ENCODE results near the gene SFI1. TPM values are rescaled to one million over a fixed set of nuclear protein-coding genes. Genes with fewer than 3 reads are reported as not detected.

Gene SFI1
- total and polyA plus RNA-seq, 2 of the 8 experiments (the other 6 are each of a cell fraction or from before 2014, with no cell fraction given) = 10.4 to 30.1 TPM

GRCh38 chr22:31497148-31497938 is 1.0 kb downstream of the SFI1 start (continued):
- TF ChIP-seq RNF2 (IDR thresholded peaks at IDR 0.05; ENCODE audit: borderline replicate concordance, low read depth, low read length, missing control alignments, poor library complexity, severe bottlenecking) = no peak
- TF ChIP-seq CREB1 (IDR thresholded peaks at IDR 0.05) = no peak
- TF ChIP-seq FOSL1 (IDR thresholded peaks at IDR 0.05; ENCODE audit: insufficient read depth, low read depth, low read length) = no peak
- TF ChIP-seq CHD1 (IDR thresholded peaks at IDR 0.05; ENCODE audit: low read depth, low read length) = no peak
- no peak for TF ChIP-seq MAFK (IDR thresholded peaks at IDR 0.05; ENCODE audit: low read depth, low read length)
- no peak for TF ChIP-seq ATF3 (IDR thresholded peaks at IDR 0.05; ENCODE audit: insufficient read depth, low read depth, low read length)
- TF ChIP-seq ZNF274 (IDR thresholded peaks at IDR 0.05; ENCODE audit: borderline replicate concordance, extremely low read depth, low read length) = no peak
- no peak for TF ChIP-seq ASH2L (IDR thresholded peaks at IDR 0.05; ENCODE audit: low read length)
- no peak for TF ChIP-seq KDM5A (IDR thresholded peaks at IDR 0.05; ENCODE audit: low read length)
